22Rv1 (cell line): ENCODE measurements around the gene ZNF689.

Experiments used
- CTCF ChIP-seq: fragments of 450-650 bp; IDR thresholded peaks from 2 replicates; pipeline ENCODE4 v1.5.1; 2017; ENCODE audit warnings: mild to moderate bottlenecking
- ZFX ChIP-seq: fragments of 450-650 bp; IDR thresholded peaks from 2 replicates; pipeline ENCODE4 v1.6.1; 2017; ENCODE audit warnings: antibody characterized with exemption, borderline replicate concordance

- TF ChIP-seq CTCF, result no peak
- no peak for TF ChIP-seq ZFX
Observed at GRCh38 chr16:30555315-30556124, 54.7 kb downstream of the ZNF689 start.
